Testis (tissue), 3 donors: ENCODE data around the gene FYN. TPM values are rescaled to one million over a fixed set of nuclear protein-coding genes. Genes with fewer than 3 reads are reported as not detected.

Source experiments
- DNase-seq: peaks from one replicate; pipeline ENCODE4 v3.0.0-alpha.2; 2019
- H3K27ac ChIP-seq, 2 donors: fragments of 200-600 bp; sonication (generic); one replicate each; pipeline ENCODE4 v1.5.1; 2019
- H3K27me3 ChIP-seq: fragments of 200-600 bp; sonication (generic); one replicate; pipeline ENCODE4 v1.5.1; 2019
- H3K36me3 ChIP-seq: fragments of 200-600 bp; sonication (generic); one replicate; pipeline ENCODE4 v1.5.1; 2017; ENCODE audit warnings: low read depth; ENCODE audit errors: missing control alignments
- H3K4me1 ChIP-seq: fragments of 200-600 bp; sonication (generic); one replicate; pipeline ENCODE4 v1.5.1; 2019
- H3K4me3 ChIP-seq, 2 donors: fragments of 200-600 bp; sonication (generic); one replicate each; pipeline ENCODE4 v1.5.1; 2017 to 2019
- H3K9me3 ChIP-seq: fragments of 200-600 bp; sonication (generic); one replicate; pipeline ENCODE4 v1.5.1; 2017
- CTCF ChIP-seq, 3 experiments: fragments of 450-650 bp in 2 of 3; fragments of 200-600 bp in 1 of 3; sonication (generic) in 1 of 3; IDR thresholded peaks; one replicate each; pipeline ENCODE4 v1.5.1; 2016 to 2019; ENCODE audit warnings: antibody characterized with exemption in 3 of 3, mild to moderate bottlenecking in 2 of 3, moderate library complexity in 1 of 3
- POLR2A ChIP-seq: fragments of 450-650 bp; IDR thresholded peaks from one replicate; pipeline ENCODE4 v1.6.1; 2017; ENCODE audit warnings: antibody characterized with exemption, mild to moderate bottlenecking, moderate library complexity
- WGBS, 2 donors: methylation state at CpG; one replicate each; pipeline ENCODE4 v1.1.5; 2018; 5-methylcytosine and 5-hydroxymethylcytosine counted together
- intact Hi-C: fragments of 100-400 bp; cut with DNase I; formaldehyde crosslinking; loops from one replicate; pipeline ENCODE4 v1.15.1; 2023; ENCODE audit warnings: low total_unique reads
- polyA plus RNA-seq: library from polyadenylated mRNA; stranded (reverse); fragments of 350-450 nt; fragmentation: Illumina TruSeq; extraction: RNeasy Lipid Tissue Mini Kit (QIAGEN cat#74804); gene quantifications from one replicate; pipeline ENCODE4 v1.2.3, GENCODE V29; 2014; ENCODE audit warnings: low read depth, low replicate concordance; ENCODE audit not compliant: insufficient read depth
- total RNA-seq, 2 donors: library from RNA; depleted of rRNA; stranded (reverse); fragments of >200 nt; gene quantifications; one replicate each; pipeline ENCODE4 v1.2.3, GENCODE V29; 2016

The FYN gene
- total and polyA plus RNA-seq, 3 donors from 2014 or later: 74.0 to 145 (median 104) TPM

- Histone ChIP-seq H3K27me3 (no peaks in the 10 kb centered on the region), H3K4me1 (peaks cover 12% of the 10 kb centered on the region), H3K4me3 (no peak overlapping the region), H3K36me3 (no peaks in the 10 kb centered on the region), H3K27ac (no peak overlapping the region), H3K9me3 (no peaks in the 10 kb centered on the region)
- intact Hi-C loops: no loop called here
- DNase-seq: no peak
- TF ChIP-seq CTCF (IDR thresholded peaks at IDR 0.05): no peak
- TF ChIP-seq POLR2A: no peak
- 94% methylated on average over 5 of the region's 5 CpGs for WGBS, 2 donors
Observed at GRCh38 chr6:111808493-111808892, 64.8 kb downstream of the FYN start.

GRCh38 chr6:111806561-111807497 lies 66.4 kb downstream of the FYN start:
- WGBS, 2 donors: 65 to 74% methylated on average over 9 of the region's 9 CpGs
- no peak for DNase-seq
- no peaks in the 10 kb centered on the region for H3K27me3 ChIP-seq
- no peak overlapping the region for H3K4me3 ChIP-seq
- no peak for TF ChIP-seq CTCF (IDR thresholded peaks at IDR 0.05)
- TF ChIP-seq POLR2A: no peak
- H3K4me1 ChIP-seq: peaks cover 8% of the 10 kb centered on the region
- H3K36me3 ChIP-seq: no peaks in the 10 kb centered on the region
- no peaks in the 10 kb centered on the region for H3K9me3 ChIP-seq
- peak overlapping the region in 1 of 2 donors; percentile 29 for H3K27ac ChIP-seq
- intact Hi-C loops: no loop called here

GRCh38 chr6:111806165-111806547 lies 67.1 kb downstream of the FYN start:
- intact Hi-C loops: no loop called here
- DNase-seq: no peak
- Histone ChIP-seq H3K27ac (peak overlapping the region in 1 of 2 donors; percentile 29), H3K4me3 (no peak overlapping the region), H3K36me3 (no peaks in the 10 kb centered on the region), H3K9me3 (no peaks in the 10 kb centered on the region), H3K27me3 (no peaks in the 10 kb centered on the region), H3K4me1 (peaks cover 5% of the 10 kb centered on the region)
- WGBS, 2 donors: 85 to 86% methylated on average over 5 of the region's 5 CpGs
- TF ChIP-seq POLR2A: no peak
- TF ChIP-seq CTCF (IDR thresholded peaks at IDR 0.05): no peak

GRCh38 chr6:111805511-111806164 lies 67.6 kb downstream of the FYN start:
- Histone ChIP-seq H3K9me3 (no peaks in the 10 kb centered on the region), H3K27ac (no peak overlapping the region), H3K27me3 (no peaks in the 10 kb centered on the region), H3K4me1 (peaks cover 5% of the 10 kb centered on the region), H3K4me3 (no peak overlapping the region), H3K36me3 (no peaks in the 10 kb centered on the region)
- WGBS, 2 donors: 85 to 89% methylated on average over 7 of the region's 7 CpGs
- DNase-seq: no peak
- intact Hi-C loops: no loop called here
- TF ChIP-seq CTCF (IDR thresholded peaks at IDR 0.05): no peak
- TF ChIP-seq POLR2A: no peak
